ENCODE data around the gene RASA4B.
"Not testable (repeated sequence)": the region's sequence is repeated elsewhere in the genome, so short reads cannot be mapped to it uniquely, and the experiment has no call there.

Gene RASA4B

DNA sequence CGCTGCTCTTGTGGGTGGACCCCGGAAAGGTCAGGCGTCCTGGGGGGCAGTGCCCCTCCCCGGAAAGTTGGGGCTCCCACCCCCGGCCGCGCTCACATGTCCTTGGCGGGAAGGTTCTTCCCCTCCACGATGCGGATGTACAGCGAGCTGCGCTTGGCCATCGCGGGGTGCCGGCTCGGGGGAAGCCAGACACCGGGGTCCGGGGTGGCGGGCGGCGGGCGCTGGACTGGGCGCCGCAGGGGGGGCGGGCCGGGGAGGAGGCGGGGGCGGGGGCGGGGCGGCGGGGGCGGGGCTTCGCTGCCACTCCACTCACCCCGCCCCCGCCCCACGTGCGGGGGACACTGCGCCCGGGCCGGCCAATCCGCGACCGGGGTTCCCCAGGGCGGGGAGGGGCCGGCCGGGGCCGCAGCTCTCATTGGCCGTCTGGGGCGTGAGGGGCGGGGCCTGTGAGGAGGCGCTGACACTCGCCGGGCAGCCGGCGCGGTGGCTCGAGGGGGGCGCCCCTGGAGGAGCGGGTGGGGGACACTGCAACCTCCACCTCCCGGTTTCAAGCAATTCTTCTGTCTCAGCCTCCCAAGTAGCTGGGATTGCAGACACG lies at the start of gene RASA4B:
TSS of gene RASA4B (minus strand) at position 228 of the 598 bp plus-strand sequence. CDS start at position 161, 67 bp downstream.
- DNase-seq (ENCODE audit: low read depth); H3K4me3 ChIP-seq (ENCODE audit: control insufficient read depth, low read depth, low read length): not testable (repeated sequence)

GRCh38 chr7:102550808-102551422 lies 33.3 kb upstream of the RASA4B start, which contains the start of gene SPDYE2:
TSS of gene SPDYE2 (plus strand) at chr7:102551226. CDS start at chr7:102553256, 2,030 bp downstream.
- DNase-seq (ENCODE audit: low read depth); H3K4me3 ChIP-seq (ENCODE audit: control insufficient read depth, low read depth, low read length): not testable (repeated sequence)

DNA sequence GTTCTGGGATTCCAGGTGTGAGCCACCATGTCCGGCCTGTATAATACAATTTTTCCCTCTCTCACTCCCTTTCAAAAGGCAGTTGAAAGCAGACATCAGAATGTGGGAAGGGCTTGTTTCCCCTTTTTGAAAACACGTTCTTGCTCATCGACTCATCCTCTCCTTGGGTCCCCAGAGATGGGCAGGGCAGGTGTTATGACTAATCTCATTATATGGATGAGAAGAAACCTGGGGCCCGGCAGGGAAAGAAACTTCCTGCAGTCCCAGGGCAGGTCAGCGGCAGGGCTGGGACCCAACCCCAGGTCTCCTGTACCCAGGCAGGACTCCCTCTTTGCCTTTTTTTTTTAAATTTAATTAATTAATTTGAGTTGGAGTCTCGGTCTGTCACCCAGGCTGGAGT lies 28.8 kb upstream of the RASA4B start:
- not testable (repeated sequence) for H3K4me3 ChIP-seq (ENCODE audit: control insufficient read depth, low read depth, low read length); DNase-seq (ENCODE audit: low read depth)

GRCh38 chr7:102545288-102545687 lies 27.7 kb upstream of the RASA4B start:
- DNase-seq (ENCODE audit: low read depth); H3K4me3 ChIP-seq (ENCODE audit: control insufficient read depth, low read depth, low read length): not testable (repeated sequence)

DNA sequence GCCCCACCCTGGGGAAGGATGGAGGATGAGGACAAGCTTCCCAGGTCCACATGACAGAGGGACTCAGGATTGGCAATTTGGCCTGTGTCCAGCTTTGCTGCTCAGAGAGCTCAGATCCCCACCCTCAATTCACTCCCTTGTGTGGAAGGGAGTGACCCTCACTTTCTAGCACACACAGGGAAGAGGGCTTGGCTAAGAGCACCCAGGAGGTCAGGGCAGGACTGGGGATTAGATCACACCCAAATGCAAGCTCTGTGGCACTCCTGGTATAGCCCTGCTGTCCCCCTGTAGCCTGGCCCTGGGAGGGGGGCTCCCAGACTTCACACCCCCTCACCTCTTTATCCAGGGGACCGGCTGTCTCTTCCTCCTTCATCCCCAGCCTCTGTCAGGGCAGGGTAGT lies 26.8 kb upstream of the RASA4B start:
- not testable (repeated sequence) for H3K4me3 ChIP-seq (ENCODE audit: control insufficient read depth, low read depth, low read length); DNase-seq (ENCODE audit: low read depth)

- not testable (repeated sequence) for H3K4me3 ChIP-seq (ENCODE audit: control insufficient read depth, low read depth, low read length); DNase-seq (ENCODE audit: low read depth)
These were observed 26.0 kb upstream of the RASA4B start, which contains the start of gene UPK3BL2 for GRCh38 chr7:102543596-102543995. TSS of gene UPK3BL2 (minus strand) at chr7:102543696. CDS start at chr7:102543636, 60 bp downstream.

GRCh38 chr7:102542771-102543170 lies 25.2 kb upstream of the RASA4B start:
- not testable (repeated sequence) for H3K4me3 ChIP-seq (ENCODE audit: control insufficient read depth, low read depth, low read length); DNase-seq (ENCODE audit: low read depth)

DNA sequence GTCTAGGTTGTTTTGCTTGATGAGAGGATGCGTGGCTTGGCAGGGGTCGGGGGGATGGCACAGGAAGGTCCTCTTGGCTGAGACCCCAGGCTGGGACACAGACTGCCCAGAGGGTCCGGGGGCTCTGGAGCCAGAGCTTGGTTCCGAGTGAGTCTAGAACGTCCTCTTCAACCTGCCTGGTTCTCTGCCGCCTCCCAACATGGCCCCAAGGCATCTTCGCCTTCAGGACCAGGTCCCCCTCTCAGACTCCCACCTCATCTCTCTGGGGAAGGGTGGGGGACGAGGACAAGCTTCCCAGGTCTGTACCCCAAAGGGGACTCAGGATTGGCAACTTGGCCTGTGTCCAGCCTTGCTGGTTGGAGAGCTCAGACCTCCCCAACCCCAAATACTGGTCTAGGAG lies 24.5 kb upstream of the RASA4B start:
- not testable (repeated sequence) for DNase-seq (ENCODE audit: low read depth)

GRCh38 chr7:102540604-102541003 lies 23.0 kb upstream of the RASA4B start:
- not testable (repeated sequence) for DNase-seq (ENCODE audit: low read depth); H3K4me3 ChIP-seq (ENCODE audit: control insufficient read depth, low read depth, low read length)

More for the DNA sequence above, 24.5 kb upstream of the RASA4B start:
- not testable (repeated sequence) for H3K4me3 ChIP-seq (ENCODE audit: control insufficient read depth, low read depth, low read length)

DNA sequence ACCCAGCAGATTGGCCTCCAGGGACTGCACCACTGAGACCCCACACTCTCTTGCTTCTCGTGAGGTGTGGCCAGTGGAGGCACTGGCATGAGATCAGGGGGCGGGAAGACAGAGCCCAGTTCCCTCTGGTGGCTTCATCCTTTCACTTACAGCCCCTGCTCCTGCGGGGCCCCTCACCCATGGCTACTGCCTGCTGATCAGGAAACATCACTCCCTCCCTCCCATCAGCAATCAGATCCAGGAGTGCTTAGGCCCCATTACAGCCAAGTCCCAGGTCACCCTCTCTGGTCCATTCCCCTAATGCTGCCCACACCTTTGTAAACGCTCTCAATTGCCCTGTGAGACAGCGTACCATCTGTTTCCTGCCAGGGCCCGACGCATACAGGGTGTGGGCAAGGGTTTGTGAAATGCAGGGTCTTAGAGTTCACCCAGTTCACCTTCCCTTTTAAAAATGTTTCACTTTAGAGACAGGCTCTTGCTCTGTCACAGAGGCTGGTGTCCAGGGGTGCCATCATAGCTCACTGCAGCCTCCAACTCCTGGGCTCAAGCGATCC lies 17.6 kb upstream of the RASA4B start:
- H3K4me3 ChIP-seq (ENCODE audit: control insufficient read depth, low read depth, low read length); DNase-seq (ENCODE audit: low read depth): not testable (repeated sequence)

GRCh38 chr7:102532127-102532526 lies 14.6 kb upstream of the RASA4B start:
- DNase-seq (ENCODE audit: low read depth); H3K4me3 ChIP-seq (ENCODE audit: control insufficient read depth, low read depth, low read length): not testable (repeated sequence)

DNA sequence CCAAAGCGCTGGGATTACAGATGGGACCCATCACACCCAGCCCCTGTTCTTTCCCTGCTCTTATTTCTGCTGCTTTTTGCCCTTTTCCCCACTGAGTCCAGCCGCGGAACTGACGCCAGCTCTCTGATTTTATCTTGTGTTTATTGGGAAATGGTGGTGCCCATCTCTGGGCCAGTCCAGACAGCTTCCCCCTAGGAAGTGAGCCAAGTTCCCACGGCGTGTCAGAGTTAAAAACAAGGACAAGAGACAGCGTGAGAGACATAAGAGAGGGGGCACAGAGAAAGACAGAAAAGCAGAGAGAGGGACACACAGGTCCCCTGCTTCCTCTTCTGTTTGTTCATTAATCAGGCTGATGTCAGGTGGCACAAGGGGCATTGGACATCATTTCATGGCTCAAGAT lies 14.0 kb upstream of the RASA4B start:
- not testable (repeated sequence) for H3K4me3 ChIP-seq (ENCODE audit: control insufficient read depth, low read depth, low read length); DNase-seq (ENCODE audit: low read depth)

GRCh38 chr7:102527822-102528793 lies 10.5 kb upstream of the RASA4B start:
- H3K4me3 ChIP-seq (ENCODE audit: control insufficient read depth, low read depth, low read length); DNase-seq (ENCODE audit: low read depth): not testable (repeated sequence)

GRCh38 chr7:102527182-102527581 lies 9.6 kb upstream of the RASA4B start:
- H3K4me3 ChIP-seq (ENCODE audit: control insufficient read depth, low read depth, low read length); DNase-seq (ENCODE audit: low read depth): not testable (repeated sequence)

- not testable (repeated sequence) for DNase-seq (ENCODE audit: low read depth); H3K4me3 ChIP-seq (ENCODE audit: control insufficient read depth, low read depth, low read length)
These were observed 7.2 kb upstream of the RASA4B start for GRCh38 chr7:102524803-102525202.

DNA sequence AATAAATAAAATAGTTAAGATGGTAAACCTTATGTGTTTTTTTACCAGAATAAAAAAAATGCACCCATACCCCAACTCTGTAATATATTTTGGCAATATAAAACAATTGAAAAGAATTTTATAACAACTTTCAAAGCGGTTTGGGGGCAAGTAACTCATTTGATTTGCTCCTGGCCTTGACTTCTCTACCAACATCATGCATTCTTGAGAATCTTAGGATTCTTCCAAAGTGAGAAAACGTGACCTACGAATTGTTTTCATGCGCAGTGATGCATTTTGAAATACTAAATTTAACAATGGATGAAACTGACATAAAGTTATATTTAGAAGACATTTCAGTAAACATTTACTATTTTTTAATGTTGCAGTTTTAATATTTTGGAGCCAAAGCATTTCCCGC lies 3.2 kb upstream of the RASA4B start:
- not testable (repeated sequence) for DNase-seq (ENCODE audit: low read depth); H3K4me3 ChIP-seq (ENCODE audit: control insufficient read depth, low read depth, low read length)

DNA sequence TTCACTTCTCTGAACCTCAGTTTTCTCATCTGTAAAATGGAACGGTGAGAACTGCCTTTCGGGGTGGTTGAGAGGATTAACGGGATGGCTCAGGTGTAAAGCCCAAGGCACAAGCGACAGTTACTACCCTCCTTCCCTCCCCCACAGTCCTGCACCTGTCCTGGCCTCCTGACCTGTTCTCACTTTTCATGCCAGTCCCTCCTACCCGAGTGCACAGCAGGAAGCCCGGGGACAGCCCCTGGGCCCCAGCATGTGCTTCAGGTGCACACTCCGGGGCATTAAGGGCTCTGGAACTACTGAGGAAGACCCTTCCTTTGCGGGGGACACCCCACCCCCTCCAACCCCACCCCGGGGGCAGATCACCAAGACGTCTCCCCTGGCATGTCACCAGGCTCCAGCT lies 626 bp downstream of the RASA4B start:
- DNase-seq (ENCODE audit: low read depth); H3K4me3 ChIP-seq (ENCODE audit: control insufficient read depth, low read depth, low read length): not testable (repeated sequence)

GRCh38 chr7:102515889-102516288 lies 1.7 kb downstream of the RASA4B start:
- DNase-seq (ENCODE audit: low read depth); H3K4me3 ChIP-seq (ENCODE audit: control insufficient read depth, low read depth, low read length): not testable (repeated sequence)

All from fibroblast of mammary gland (primary cell).